Inflammatory macrophage (primary cell): Measurements from ENCODE around the gene DSP.

ENCODE experiments used
- DNase-seq, 2 donors: peaks; one replicate each; pipeline ENCODE4 v3.0.0-alpha.2; 2020 to 2022

DSP gene

DNA sequence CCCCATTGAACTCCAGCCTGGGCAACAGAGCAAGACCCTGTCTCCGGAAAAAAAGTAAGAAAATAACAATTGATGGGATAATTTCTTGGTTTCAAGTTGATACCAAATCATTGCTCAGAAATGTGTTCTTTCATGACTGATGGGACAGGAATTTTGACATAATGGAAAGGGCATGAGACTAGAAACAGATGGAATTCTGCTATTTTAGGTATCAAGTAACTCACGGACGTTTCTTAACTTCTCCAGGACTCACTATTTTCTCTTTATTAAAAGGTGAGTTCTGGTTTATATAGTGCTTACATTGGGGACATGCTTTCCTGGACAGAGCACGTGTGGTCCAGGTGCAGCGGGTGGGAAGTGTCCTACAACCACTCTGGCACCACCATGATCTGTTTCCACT is 6.0 kb upstream of the DSP start:
- no peak for DNase-seq

- DNase-seq = no peak
Measured at GRCh38 chr6:7537565-7538174, 3.8 kb upstream of the DSP start.

DNA sequence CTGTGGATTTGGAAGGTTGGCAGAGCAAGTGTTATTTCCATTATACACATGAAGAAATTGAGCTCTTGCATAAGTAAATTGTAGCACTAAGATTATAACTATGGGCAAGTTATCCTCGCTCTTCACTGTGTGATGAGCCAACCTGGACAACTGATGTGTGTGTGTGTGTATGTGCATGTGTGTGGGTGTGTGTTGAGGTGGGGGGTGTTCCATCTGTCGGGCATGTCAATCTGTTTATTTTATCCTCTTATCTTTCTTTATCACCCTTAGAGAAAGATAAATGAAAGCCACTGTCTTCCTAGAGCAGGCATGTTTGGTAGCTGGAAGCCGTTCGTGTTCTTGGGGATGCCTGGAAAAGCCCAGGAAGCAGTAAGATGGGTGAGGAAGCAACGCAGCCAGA is 3.0 kb upstream of the DSP start:
- no peak for DNase-seq

DNA sequence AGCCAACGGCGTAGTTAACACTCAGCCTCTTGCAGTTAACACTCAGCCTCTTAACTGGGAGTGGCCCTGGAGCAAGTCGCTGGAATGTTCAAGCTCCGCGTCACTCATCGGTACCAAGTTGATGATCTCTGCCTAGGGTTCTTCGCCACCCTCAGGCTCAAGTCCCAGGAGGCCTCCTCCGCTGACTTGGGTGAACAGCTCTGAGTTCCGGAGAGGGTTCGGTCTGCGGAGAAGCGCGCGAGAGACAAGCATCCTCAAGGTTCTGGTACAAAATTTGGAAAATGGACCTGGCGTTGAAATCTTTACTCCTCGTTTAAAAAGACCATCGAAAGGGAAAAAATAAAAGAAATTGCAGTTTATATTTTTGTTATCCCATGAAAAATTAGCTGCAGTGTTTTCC is 876 bp upstream of the DSP start:
- no peak for DNase-seq

- peak in 1 of 2 donors; percentile 3 for DNase-seq
Measured at GRCh38 chr6:7542065-7542873, 798 bp downstream of the DSP start.

DNA sequence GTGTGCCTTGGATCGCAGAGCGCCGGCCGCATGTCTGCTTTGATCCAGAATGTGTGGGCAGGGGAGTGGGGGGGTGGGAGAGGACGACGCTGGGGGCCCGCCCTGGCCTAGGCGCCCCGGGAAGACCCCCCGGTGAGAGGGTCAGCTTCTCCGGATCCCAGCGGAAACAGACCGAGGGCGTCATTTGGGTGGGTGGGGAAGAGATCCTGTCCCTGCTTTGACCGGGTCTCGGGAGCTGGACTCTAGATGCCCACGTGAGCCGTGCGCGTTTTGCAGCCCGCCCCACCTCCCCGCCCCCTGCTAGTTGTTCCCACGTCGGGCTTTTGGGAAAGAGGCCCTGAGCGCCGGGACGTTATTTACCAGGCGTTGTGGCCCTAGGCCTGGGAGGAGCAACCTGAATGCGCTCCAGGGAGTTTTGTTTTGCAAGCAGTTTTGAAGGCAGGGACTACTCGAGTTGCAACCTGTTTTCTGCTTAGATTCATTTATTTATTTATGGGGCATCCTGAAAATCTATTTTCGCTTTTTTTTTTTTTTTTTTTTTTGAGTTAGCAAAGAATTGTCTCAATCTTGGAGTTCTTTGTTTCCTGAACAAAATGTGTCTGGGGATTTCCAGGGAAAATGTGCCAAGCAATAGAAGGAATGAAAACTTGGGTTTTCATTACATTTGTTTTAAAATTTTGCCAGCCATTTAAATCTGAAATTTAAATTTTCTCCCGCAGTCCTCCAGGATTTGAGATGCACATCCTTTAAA is 1.6 kb downstream of the DSP start:
- DNase-seq = peak in 1 of 2 donors; percentile 47

GRCh38 chr6:7543789-7544424 is 2.4 kb downstream of the DSP start:
- no peak for DNase-seq

DNA sequence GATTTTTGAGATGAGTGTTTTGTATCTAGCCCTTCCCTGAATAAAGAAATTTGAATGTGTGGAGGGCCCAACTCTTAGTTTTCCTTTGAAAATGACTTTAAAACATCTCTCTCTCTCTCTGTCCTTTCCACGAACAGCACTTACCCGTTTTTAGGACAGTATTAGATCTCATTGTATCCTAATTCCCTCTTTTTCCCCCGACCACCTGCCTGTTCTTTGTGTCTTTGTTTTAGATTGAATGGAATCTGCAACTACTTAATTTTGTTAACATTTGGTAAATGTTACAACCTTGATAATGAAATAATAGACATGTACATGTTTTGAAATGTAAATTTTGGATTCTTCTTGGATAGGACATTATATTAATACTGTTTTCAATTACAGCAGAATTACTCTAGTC is 3.1 kb downstream of the DSP start:
- DNase-seq = no peak

- no peak for DNase-seq
Measured at GRCh38 chr6:7545316-7546019, 4.0 kb downstream of the DSP start.

GRCh38 chr6:7546020-7546369 is 4.5 kb downstream of the DSP start:
- no peak for DNase-seq

DNA sequence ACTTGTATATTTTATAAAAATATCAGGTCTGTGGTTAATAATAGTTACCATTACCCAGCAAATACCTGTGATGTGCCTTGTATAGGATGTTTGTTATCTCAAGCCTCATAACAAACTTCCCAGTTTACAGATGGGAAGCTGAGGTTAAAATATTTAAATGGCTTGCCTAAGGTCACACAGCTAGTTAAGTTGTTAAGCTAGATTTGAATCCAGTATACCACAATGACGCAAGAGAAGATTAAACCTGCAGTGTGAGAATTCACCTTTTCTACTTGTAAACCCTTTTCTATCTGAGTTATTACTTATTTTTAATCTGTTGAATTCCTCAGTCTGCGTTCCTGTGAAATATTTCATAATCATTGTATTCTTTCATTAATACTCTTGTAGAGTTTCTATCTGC is 4.9 kb downstream of the DSP start:
- DNase-seq = no peak

- DNase-seq = no peak
Measured at GRCh38 chr6:7546896-7547295, 5.4 kb downstream of the DSP start.

DNA sequence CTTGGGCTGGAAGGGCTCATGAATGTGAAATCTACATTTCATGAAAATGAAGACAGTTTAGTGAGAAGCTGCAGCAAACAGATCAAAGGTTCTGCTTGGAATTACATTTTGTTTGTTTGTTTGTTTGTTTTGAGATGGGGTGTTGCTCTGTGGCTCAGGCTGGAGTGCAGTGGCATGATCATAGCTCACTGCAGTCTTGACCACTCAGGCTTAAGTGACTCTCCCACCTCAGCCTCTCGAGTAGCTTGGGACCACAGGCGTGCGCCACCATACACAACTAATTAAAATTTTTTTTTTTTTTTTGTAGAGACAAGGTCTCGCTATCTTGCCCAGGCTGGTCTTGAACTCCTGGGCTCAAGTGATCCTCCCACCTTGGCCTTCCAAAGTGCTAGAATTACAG is 5.8 kb downstream of the DSP start:
- DNase-seq = no peak

DNA sequence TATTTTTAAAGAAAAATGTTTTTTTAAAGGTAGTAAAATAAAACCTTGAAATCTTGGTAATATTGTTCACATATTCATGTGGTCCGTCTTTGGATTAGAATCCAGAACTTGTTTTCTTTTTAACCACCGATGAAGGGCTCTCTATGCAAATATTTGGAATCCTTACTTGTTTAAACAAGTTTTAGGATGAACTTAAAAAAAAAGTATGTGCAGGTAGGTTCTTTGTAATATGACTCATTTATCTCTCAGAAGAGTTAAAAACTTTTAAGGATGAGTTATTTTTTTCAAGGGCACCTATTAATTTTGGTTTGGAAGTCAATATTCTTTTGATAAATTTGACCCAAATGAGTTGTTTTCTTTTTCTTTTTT is 8.9 kb downstream of the DSP start:
- DNase-seq = no peak

DNA sequence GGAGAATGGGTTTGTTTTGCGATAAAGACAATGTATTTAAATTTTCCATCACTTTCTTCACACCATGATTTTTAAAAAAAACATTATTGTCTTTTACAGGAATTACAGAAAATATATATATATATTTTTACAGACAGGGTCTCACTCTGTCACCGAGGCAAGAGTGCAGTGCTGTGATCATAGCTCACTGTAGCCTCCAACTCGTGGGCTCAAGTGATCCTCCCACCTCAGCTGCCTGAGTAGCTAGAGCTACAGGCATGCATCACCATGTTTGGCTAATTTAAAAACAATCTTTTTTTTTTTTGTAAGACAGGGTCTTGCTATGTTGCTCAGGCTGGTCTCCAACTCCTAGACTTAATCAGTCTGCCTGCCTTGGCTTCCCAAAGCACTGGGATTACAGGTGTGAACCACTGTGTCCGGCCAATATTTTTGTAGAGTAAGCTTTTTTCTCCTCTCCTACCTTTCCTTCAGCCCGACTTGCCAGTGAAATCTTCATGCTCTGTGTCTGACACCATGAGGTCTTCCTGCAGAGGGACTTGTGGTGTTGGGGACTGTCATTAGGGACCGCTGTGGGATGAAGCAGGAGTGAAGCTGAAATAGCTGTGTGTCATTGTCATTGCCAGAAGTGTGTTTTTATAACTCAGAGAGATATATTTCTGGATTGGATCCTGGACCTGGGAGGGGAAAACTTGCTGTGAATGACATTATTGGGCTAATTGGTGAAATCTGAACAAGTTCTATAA is 13.2 kb downstream of the DSP start:
- no peak for DNase-seq

DNA sequence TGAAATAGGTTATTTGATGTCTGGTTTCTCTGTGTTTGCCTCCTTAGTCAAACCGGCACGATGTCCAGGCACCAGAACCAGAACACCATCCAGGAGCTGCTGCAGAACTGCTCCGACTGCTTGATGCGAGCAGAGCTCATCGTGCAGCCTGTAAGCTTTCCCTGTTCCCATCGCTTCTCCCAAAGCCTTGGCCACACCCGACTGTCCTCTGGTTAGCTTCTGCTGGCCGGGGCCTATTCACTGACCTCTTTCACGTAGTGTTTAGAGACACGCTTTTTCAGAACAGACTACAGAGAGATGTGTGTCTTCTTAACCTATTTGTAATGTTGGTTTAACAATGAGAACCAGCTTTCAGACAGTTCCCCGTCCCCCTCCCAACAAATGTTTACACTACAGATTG is 14.2 kb downstream of the DSP start:
- no peak for DNase-seq

- no peak for DNase-seq
Measured at GRCh38 chr6:7556394-7557106, 15.1 kb downstream of the DSP start.

- DNase-seq = no peak
Measured at GRCh38 chr6:7557652-7558051, 16.2 kb downstream of the DSP start.

DNA sequence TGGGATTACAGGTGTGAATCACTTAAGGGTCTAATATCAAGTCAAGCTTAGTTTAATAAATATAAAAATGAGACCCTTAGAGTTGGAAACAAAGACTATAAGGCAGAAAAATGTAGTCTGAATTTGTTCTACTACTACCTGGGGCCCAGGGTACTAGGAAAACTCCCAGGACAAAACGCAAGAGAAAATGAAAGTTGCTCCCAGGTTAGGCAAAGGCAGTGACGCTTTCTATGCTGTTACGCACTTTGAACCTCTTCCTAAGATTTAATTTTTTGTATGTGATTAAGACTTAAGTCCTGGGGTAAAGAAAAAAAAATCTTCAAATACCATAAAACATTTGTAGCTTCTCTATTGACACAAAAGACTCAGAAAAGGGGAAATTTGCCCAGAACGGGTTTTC is 17.3 kb downstream of the DSP start:
- DNase-seq = no peak

DNA sequence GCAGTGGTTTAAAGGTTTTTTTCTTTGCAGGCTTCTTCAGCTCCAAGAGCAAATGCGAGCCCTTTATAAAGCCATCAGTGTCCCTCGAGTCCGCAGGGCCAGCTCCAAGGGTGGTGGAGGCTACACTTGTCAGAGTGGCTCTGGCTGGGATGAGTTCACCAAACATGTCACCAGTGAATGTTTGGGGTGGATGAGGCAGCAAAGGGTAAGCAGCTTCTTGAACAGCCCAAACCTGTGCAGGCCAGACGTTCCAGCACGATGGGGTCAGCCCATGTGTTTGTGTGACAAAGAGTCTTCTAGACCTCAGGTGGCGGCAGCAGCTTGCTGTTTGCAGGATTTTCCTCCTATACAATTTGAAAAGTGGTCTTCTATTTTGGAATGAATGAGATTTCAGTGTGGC is 17.7 kb downstream of the DSP start:
- no peak for DNase-seq

GRCh38 chr6:7559651-7560385 is 18.3 kb downstream of the DSP start:
- DNase-seq = peak in 1 of 2 donors; percentile 64
